ENCODE measurements around the gene RPS6KC1.
"Not testable (repeated sequence)": the region's sequence is repeated elsewhere in the genome, so short reads cannot be mapped to it uniquely, and the experiment has no call there.

Gene RPS6KC1

GRCh38 chr1:213300433-213300832 is 249.4 kb downstream of the RPS6KC1 start:
- H2AK5ac ChIP-seq (ENCODE audit: low read length, severe bottlenecking) = no peak overlapping the region
- H3K4me3 ChIP-seq (ENCODE audit: insufficient read depth in 1 of 2, low read depth in 1 of 2, low read length in 2 of 2) = no peak overlapping the region
- no peak overlapping the region for H3K14ac ChIP-seq (ENCODE audit: low read length in 2 of 2)
- H2BK15ac ChIP-seq (ENCODE audit: low read depth, poor library complexity, severe bottlenecking) = no peak overlapping the region
- H3K36me3 ChIP-seq (ENCODE audit: control insufficient read depth in 1 of 2, insufficient read depth in 2 of 2, low read depth in 1 of 2, low read length in 2 of 2) = no peaks in the 10 kb centered on the region
- H3K18ac ChIP-seq (ENCODE audit: low read depth in 1 of 2, low read length in 2 of 2) = no peak overlapping the region
- no peak for DNase-seq
- H2BK120ac ChIP-seq (ENCODE audit: low read depth, low read length) = no peak overlapping the region
- H3K4me2 ChIP-seq (ENCODE audit: low read length, poor library complexity, severe bottlenecking) = no peak overlapping the region
- no peak overlapping the region for H4K91ac ChIP-seq (ENCODE audit: low read length)
- H3K9ac ChIP-seq (ENCODE audit: low read length) = no peak overlapping the region
- H2BK5ac ChIP-seq (ENCODE audit: low read depth, low read length, poor library complexity, severe bottlenecking) = no peak overlapping the region
- H4K8ac ChIP-seq (ENCODE audit: low read length) = no peak overlapping the region
- no peak overlapping the region for H2AFZ ChIP-seq (ENCODE audit: low read depth, low read length)
- no peak overlapping the region for H2BK12ac ChIP-seq (ENCODE audit: low read length in 2 of 2)
- no peak overlapping the region for H3K4ac ChIP-seq (ENCODE audit: low read depth in 1 of 2, low read length in 2 of 2)
- no peaks in the 10 kb centered on the region for H3K4me1 ChIP-seq (ENCODE audit: control insufficient read depth, insufficient read depth, low read depth, low read length)
- WGBS = 78% methylated on average over 3 of the region's 5 CpGs
- no peaks in the 10 kb centered on the region for H3K27me3 ChIP-seq (ENCODE audit: control insufficient read depth in 1 of 2, insufficient read depth in 1 of 2, low read length in 2 of 2)
- H3K27ac ChIP-seq (ENCODE audit: low read length, poor library complexity, severe bottlenecking) = no peak overlapping the region
- no peak overlapping the region for H3K23ac ChIP-seq (ENCODE audit: low read length in 2 of 2)
- H3K79me1 ChIP-seq (replicated peaks; ENCODE audit: low read length, poor library complexity, severe bottlenecking) = no peaks in the 10 kb centered on the region
- peaks cover 18% of the 10 kb centered on the region for H3K9me3 ChIP-seq (ENCODE audit: control insufficient read depth, low read length)

GRCh38 chr1:213301524-213301923 is 250.5 kb downstream of the RPS6KC1 start:
- not testable (repeated sequence) for H3K79me1 ChIP-seq (replicated peaks; ENCODE audit: low read length, poor library complexity, severe bottlenecking); H4K91ac ChIP-seq (ENCODE audit: low read length); H3K4me3 ChIP-seq (ENCODE audit: insufficient read depth in 1 of 2, low read depth in 1 of 2, low read length in 2 of 2); H3K18ac ChIP-seq (ENCODE audit: low read depth in 1 of 2, low read length in 2 of 2); H4K8ac ChIP-seq (ENCODE audit: low read length); H3K36me3 ChIP-seq (ENCODE audit: control insufficient read depth in 1 of 2, insufficient read depth in 2 of 2, low read depth in 1 of 2, low read length in 2 of 2); H2BK12ac ChIP-seq (ENCODE audit: low read length in 2 of 2); H3K27me3 ChIP-seq (ENCODE audit: control insufficient read depth in 1 of 2, insufficient read depth in 1 of 2, low read length in 2 of 2); H2AFZ ChIP-seq (ENCODE audit: low read depth, low read length); H3K27ac ChIP-seq (ENCODE audit: low read length, poor library complexity, severe bottlenecking); H3K9me3 ChIP-seq (ENCODE audit: control insufficient read depth, low read length); DNase-seq; H3K4ac ChIP-seq (ENCODE audit: low read depth in 1 of 2, low read length in 2 of 2); H3K23ac ChIP-seq (ENCODE audit: low read length in 2 of 2); H3K14ac ChIP-seq (ENCODE audit: low read length in 2 of 2); H2BK5ac ChIP-seq (ENCODE audit: low read depth, low read length, poor library complexity, severe bottlenecking); H3K9ac ChIP-seq (ENCODE audit: low read length); H2BK120ac ChIP-seq (ENCODE audit: low read depth, low read length); H2AK5ac ChIP-seq (ENCODE audit: low read length, severe bottlenecking); H3K4me1 ChIP-seq (ENCODE audit: control insufficient read depth, insufficient read depth, low read depth, low read length); H3K4me2 ChIP-seq (ENCODE audit: low read length, poor library complexity, severe bottlenecking); H2BK15ac ChIP-seq (ENCODE audit: low read depth, poor library complexity, severe bottlenecking)
- WGBS = 96% methylated on average over 3 of the region's 3 CpGs

GRCh38 chr1:213303286-213303685 is 252.2 kb downstream of the RPS6KC1 start:
- WGBS = 40% methylated on average over 5 of the region's 8 CpGs
- H3K4me1 ChIP-seq (ENCODE audit: control insufficient read depth, insufficient read depth, low read depth, low read length) = no peaks in the 10 kb centered on the region
- H2BK5ac ChIP-seq (ENCODE audit: low read depth, low read length, poor library complexity, severe bottlenecking) = no peak overlapping the region

GRCh38 chr1:213315571-213315970 is 264.5 kb downstream of the RPS6KC1 start:
- no peak overlapping the region for H2AK5ac ChIP-seq (ENCODE audit: low read length, severe bottlenecking)
- no peak overlapping the region for H2AFZ ChIP-seq (ENCODE audit: low read depth, low read length)
- H4K91ac ChIP-seq (ENCODE audit: low read length) = no peak overlapping the region
- H3K14ac ChIP-seq (ENCODE audit: low read length in 2 of 2) = no peak overlapping the region
- H3K4me2 ChIP-seq (ENCODE audit: low read length, poor library complexity, severe bottlenecking) = no peak overlapping the region
- H3K27ac ChIP-seq (ENCODE audit: low read length, poor library complexity, severe bottlenecking) = no peak overlapping the region
- DNase-seq = no peak
- no peaks in the 10 kb centered on the region for H3K9me3 ChIP-seq (ENCODE audit: control insufficient read depth, low read length)
- H3K4ac ChIP-seq (ENCODE audit: low read depth in 1 of 2, low read length in 2 of 2) = no peak overlapping the region
- no peaks in the 10 kb centered on the region for H3K4me1 ChIP-seq (ENCODE audit: control insufficient read depth, insufficient read depth, low read depth, low read length)
- no peak overlapping the region for H3K23ac ChIP-seq (ENCODE audit: low read length in 2 of 2)
- no peaks in the 10 kb centered on the region for H3K79me1 ChIP-seq (replicated peaks; ENCODE audit: low read length, poor library complexity, severe bottlenecking)
- 55% methylated on average over 1 of the region's 1 CpG for WGBS
- no peak overlapping the region for H3K18ac ChIP-seq (ENCODE audit: low read depth in 1 of 2, low read length in 2 of 2)
- H2BK15ac ChIP-seq (ENCODE audit: low read depth, poor library complexity, severe bottlenecking) = no peak overlapping the region
- no peak overlapping the region for H2BK5ac ChIP-seq (ENCODE audit: low read depth, low read length, poor library complexity, severe bottlenecking)
- H2BK120ac ChIP-seq (ENCODE audit: low read depth, low read length) = no peak overlapping the region
- no peak overlapping the region for H3K4me3 ChIP-seq (ENCODE audit: insufficient read depth in 1 of 2, low read depth in 1 of 2, low read length in 2 of 2)
- no peaks in the 10 kb centered on the region for H3K27me3 ChIP-seq (ENCODE audit: control insufficient read depth in 1 of 2, insufficient read depth in 1 of 2, low read length in 2 of 2)
- no peak overlapping the region for H4K8ac ChIP-seq (ENCODE audit: low read length)
- no peak overlapping the region for H3K9ac ChIP-seq (ENCODE audit: low read length)
- H2BK12ac ChIP-seq (ENCODE audit: low read length in 2 of 2) = no peak overlapping the region
- H3K36me3 ChIP-seq (ENCODE audit: control insufficient read depth in 1 of 2, insufficient read depth in 2 of 2, low read depth in 1 of 2, low read length in 2 of 2) = no peaks in the 10 kb centered on the region

More at GRCh38 chr1:213303286-213303685, 252.2 kb downstream of the RPS6KC1 start:
- no peak overlapping the region for H4K8ac ChIP-seq (ENCODE audit: low read length)
- H3K4me2 ChIP-seq (ENCODE audit: low read length, poor library complexity, severe bottlenecking) = no peak overlapping the region
- no peak overlapping the region for H3K27ac ChIP-seq (ENCODE audit: low read length, poor library complexity, severe bottlenecking)
- no peak overlapping the region for H2AFZ ChIP-seq (ENCODE audit: low read depth, low read length)
- no peak overlapping the region for H4K91ac ChIP-seq (ENCODE audit: low read length)
- no peak overlapping the region for H3K14ac ChIP-seq (ENCODE audit: low read length in 2 of 2)
- no peak overlapping the region for H2BK15ac ChIP-seq (ENCODE audit: low read depth, poor library complexity, severe bottlenecking)
- H3K9ac ChIP-seq (ENCODE audit: low read length) = no peak overlapping the region
- H3K4me3 ChIP-seq (ENCODE audit: insufficient read depth in 1 of 2, low read depth in 1 of 2, low read length in 2 of 2) = no peak overlapping the region
- no peak overlapping the region for H2AK5ac ChIP-seq (ENCODE audit: low read length, severe bottlenecking)
- no peak overlapping the region for H3K4ac ChIP-seq (ENCODE audit: low read depth in 1 of 2, low read length in 2 of 2)
- H3K9me3 ChIP-seq (ENCODE audit: control insufficient read depth, low read length) = no peaks in the 10 kb centered on the region
- no peak overlapping the region for H2BK12ac ChIP-seq (ENCODE audit: low read length in 2 of 2)
- no peak for DNase-seq
- H3K79me1 ChIP-seq (replicated peaks; ENCODE audit: low read length, poor library complexity, severe bottlenecking) = no peaks in the 10 kb centered on the region
- no peak overlapping the region for H3K18ac ChIP-seq (ENCODE audit: low read depth in 1 of 2, low read length in 2 of 2)
- H3K36me3 ChIP-seq (ENCODE audit: control insufficient read depth in 1 of 2, insufficient read depth in 2 of 2, low read depth in 1 of 2, low read length in 2 of 2) = no peaks in the 10 kb centered on the region
- H2BK120ac ChIP-seq (ENCODE audit: low read depth, low read length) = no peak overlapping the region
- no peak overlapping the region for H3K23ac ChIP-seq (ENCODE audit: low read length in 2 of 2)
- no peaks in the 10 kb centered on the region for H3K27me3 ChIP-seq (ENCODE audit: control insufficient read depth in 1 of 2, insufficient read depth in 1 of 2, low read length in 2 of 2)
